MCF 10A (cell line): ENCODE data around the gene NCOA7. TPM values are rescaled to one million over a fixed set of nuclear protein-coding genes. Genes with fewer than 3 reads are reported as not detected.

Experiments used
- BruUV-seq: library from RNA; stranded (reverse); fragments of 400-500 nt; replicated peaks from 2 replicates; lab custom pipeline; 2021; lab: Mats Ljungman, UMichigan
- CTCF ChIA-PET: fragments of 300-600 bp; sonication (Branson Sonifier 250); formaldehyde crosslinking; extraction: SDS; loops from one replicate; lab custom pipeline; 2021; ENCODE audit warnings: antibody characterized with exemption, inconsistent platforms; lab: Yijun Ruan, JAX
- POLR2A ChIA-PET: fragments of 300-600, 350-650 bp; sonication (Branson Sonifier 250); formaldehyde crosslinking; extraction: SDS; loops from one replicate; lab custom pipeline; 2020; ENCODE audit warnings: antibody characterized with exemption, inconsistent platforms; lab: Yijun Ruan, JAX
- DNase-seq: peaks from one replicate; pipeline ENCODE4 v3.0.0-alpha.2; 2018; ENCODE audit not compliant: unreplicated experiment
- H3K27ac Mint-ChIP-seq: one replicate; pipeline ENCODE4 v1.8.0; 2022; ENCODE audit warnings: mild to moderate bottlenecking, low read depth, mixed read lengths; ENCODE audit not compliant: unreplicated experiment
- H3K27me3 Mint-ChIP-seq: one replicate; pipeline ENCODE4 v1.8.0; 2022; ENCODE audit warnings: mixed read lengths; ENCODE audit not compliant: insufficient read depth, unreplicated experiment
- H3K36me3 Mint-ChIP-seq: one replicate; pipeline ENCODE4 v1.8.0; 2022; ENCODE audit warnings: mild to moderate bottlenecking, moderate library complexity, mixed read lengths; ENCODE audit not compliant: insufficient read depth, unreplicated experiment
- H3K4me1 Mint-ChIP-seq: one replicate; pipeline ENCODE4 v1.8.0; 2022; ENCODE audit warnings: mixed read lengths; ENCODE audit not compliant: insufficient read depth, unreplicated experiment
- H3K4me3 Mint-ChIP-seq: one replicate; pipeline ENCODE4 v1.8.0; 2022; ENCODE audit warnings: mild to moderate bottlenecking, moderate library complexity, mixed read lengths; ENCODE audit not compliant: unreplicated experiment
- H3K9me3 Mint-ChIP-seq: one replicate; pipeline ENCODE4 v1.8.0; 2022; ENCODE audit warnings: mixed read lengths; ENCODE audit not compliant: unreplicated experiment
- intact Hi-C: fragments of 100-400 bp; cut with micrococcal nuclease; formaldehyde crosslinking; loops from 2 replicates; pipeline ENCODE4 v1.14.1; 2022
- total RNA-seq: library from RNA; stranded (reverse); gene quantifications from 2 replicates; pipeline ENCODE4 v1.2.3, GENCODE V29; 2022
- TF ChIP-seq, protein P1 (sequence below): fragments of 200-600 bp; IDR thresholded peaks from one replicate; pipeline ENCODE4 v1.8.0; 2022; ENCODE audit warnings: antibody characterized with exemption, mild to moderate bottlenecking; ENCODE audit not compliant: unreplicated experiment

The NCOA7 gene
- total RNA-seq, 1 experiment from 2014 or later = 52.3 TPM

DNA sequence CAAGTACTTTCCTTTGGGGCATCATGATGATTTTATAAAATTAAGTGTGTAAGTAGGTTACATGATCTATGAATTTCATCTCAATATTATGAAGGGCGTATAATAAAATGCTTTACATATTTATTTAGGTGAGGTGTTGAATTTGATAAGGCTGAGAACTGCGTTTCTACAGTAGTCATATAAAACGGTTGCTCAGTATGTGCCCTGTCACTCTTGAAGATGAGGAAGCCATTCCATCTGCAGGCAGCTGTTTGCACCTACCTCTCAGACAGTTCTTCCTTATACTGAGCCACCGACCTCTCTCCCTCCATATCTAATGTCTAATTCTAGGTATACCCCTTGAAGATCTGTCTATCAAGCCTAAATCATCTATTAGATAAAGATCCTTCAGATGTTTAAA lies 16.1 kb downstream of the NCOA7 start:
- Mint-ChIP-seq H3K4me3 (no peak overlapping the region), H3K4me1 (peaks cover 19% of the 10 kb centered on the region), H3K9me3 (no peaks in the 10 kb centered on the region), H3K27me3 (no peaks in the 10 kb centered on the region), H3K36me3 (peaks cover 19% of the 10 kb centered on the region), H3K27ac (no peak overlapping the region)
- POLR2A ChIA-PET = interaction anchor here (0.9 to 1.2 kb wide), 2 partner anchors 13 to 652 kb away, joined by 3 to 4 read pairs; no protein-coding TSS in a partner anchor
- BruUV-seq = no TSS peak
- intact Hi-C loops = no loop called here
- CTCF ChIA-PET = interaction anchor here (0.6 to 2.1 kb wide), 3 partner anchors 12 to 1314 kb away, joined by 3 to 5 read pairs (median 3); no protein-coding TSS in a partner anchor
- no peak for DNase-seq
- TF ChIP-seq, protein P1, sequence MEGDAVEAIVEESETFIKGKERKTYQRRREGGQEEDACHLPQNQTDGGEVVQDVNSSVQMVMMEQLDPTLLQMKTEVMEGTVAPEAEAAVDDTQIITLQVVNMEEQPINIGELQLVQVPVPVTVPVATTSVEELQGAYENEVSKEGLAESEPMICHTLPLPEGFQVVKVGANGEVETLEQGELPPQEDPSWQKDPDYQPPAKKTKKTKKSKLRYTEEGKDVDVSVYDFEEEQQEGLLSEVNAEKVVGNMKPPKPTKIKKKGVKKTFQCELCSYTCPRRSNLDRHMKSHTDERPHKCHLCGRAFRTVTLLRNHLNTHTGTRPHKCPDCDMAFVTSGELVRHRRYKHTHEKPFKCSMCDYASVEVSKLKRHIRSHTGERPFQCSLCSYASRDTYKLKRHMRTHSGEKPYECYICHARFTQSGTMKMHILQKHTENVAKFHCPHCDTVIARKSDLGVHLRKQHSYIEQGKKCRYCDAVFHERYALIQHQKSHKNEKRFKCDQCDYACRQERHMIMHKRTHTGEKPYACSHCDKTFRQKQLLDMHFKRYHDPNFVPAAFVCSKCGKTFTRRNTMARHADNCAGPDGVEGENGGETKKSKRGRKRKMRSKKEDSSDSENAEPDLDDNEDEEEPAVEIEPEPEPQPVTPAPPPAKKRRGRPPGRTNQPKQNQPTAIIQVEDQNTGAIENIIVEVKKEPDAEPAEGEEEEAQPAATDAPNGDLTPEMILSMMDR = no peak

DNA sequence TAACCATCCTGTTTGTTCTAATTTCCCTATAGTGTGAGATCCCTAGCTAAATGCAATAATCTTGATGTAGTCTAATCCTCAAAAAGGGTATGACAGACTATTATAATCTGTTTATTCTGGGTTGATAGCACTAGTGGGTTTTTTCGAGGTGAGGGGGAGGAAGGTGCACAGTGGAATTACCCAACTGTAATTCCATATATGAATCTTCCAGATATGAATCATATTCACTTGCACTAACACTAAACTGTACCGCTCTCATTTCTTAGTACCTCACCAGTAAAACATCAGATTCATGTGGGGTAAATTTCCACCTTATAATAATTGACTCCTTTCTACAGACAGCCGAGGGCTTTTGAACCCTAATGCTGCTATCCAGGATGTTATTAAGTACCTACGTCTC lies 16.5 kb downstream of the NCOA7 start:
- no peak for DNase-seq
- intact Hi-C loops = no loop called here
- Mint-ChIP-seq H3K4me3 (no peak overlapping the region), H3K36me3 (peaks cover 19% of the 10 kb centered on the region), H3K9me3 (no peaks in the 10 kb centered on the region), H3K4me1 (peaks cover 23% of the 10 kb centered on the region), H3K27me3 (no peaks in the 10 kb centered on the region), H3K27ac (no peak overlapping the region)
- TF ChIP-seq, protein P1 = no peak
- BruUV-seq = no TSS peak
- ChIA-PET POLR2A (interaction anchor here (0.9 kb wide), 1 partner anchor 652 kb away, joined by 4 read pairs; no protein-coding TSS in a partner anchor), CTCF (interaction anchor here (0.7 to 2.1 kb wide), 3 partner anchors 50 to 1313 kb away, joined by 3 to 5 read pairs (median 3); no protein-coding TSS in a partner anchor)

DNA sequence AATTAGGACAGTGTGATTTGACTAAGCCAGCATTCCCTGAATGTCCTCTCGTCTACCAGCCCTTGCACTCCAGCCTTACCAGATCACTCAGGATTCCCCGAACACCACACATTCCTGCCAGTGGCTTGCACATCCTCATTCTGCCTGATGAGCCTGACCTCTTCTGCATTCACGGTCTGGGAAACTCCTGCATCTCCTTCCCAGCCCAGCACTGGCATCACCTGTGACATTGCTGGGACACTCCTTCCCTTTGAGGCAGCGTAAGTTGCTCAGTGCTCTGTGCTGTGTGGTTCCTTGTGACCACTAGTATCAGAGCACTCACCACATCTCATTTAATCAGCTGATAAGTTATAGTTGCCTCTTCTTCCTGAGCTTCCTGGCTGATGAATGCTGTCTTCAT lies 17.3 kb downstream of the NCOA7 start:
- intact Hi-C loops = no loop called here
- Mint-ChIP-seq H3K27me3 (no peaks in the 10 kb centered on the region), H3K27ac (no peak overlapping the region), H3K4me1 (peaks cover 23% of the 10 kb centered on the region), H3K4me3 (no peak overlapping the region), H3K9me3 (no peaks in the 10 kb centered on the region), H3K36me3 (peaks cover 19% of the 10 kb centered on the region)
- BruUV-seq = no TSS peak
- DNase-seq = no peak
- TF ChIP-seq, protein P1 = no peak
- CTCF ChIA-PET = interaction anchor here (0.6 to 0.7 kb wide), 2 partner anchors 614 to 1313 kb away, joined by 3 read pairs; no protein-coding TSS in a partner anchor
- POLR2A ChIA-PET = interaction anchor here (1.3 kb wide), 1 partner anchor 14 kb away, joined by 3 read pairs; no protein-coding TSS in a partner anchor

DNA sequence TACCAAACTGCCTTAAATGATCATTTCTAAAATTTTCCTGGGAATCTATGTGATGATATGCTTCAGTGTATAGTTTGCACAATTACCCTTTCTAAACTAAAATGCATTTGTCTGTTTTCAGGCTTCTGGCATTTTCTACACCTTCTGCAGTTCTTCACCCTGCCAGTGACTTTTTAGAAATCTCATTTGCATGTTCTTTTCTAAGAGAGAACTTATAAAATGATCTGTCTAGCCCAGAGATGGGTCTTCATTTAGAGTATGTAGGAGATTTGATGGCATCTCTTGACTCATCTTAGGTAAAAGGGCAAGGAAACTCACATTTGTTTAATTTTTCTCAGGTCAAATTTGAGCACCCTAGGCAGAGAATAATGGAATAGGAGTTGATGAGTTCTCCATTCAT lies 17.8 kb downstream of the NCOA7 start:
- H3K4me1 Mint-ChIP-seq = peaks cover 24% of the 10 kb centered on the region

More for the DNA sequence above, 17.8 kb downstream of the NCOA7 start:
- Mint-ChIP-seq H3K27me3 (no peaks in the 10 kb centered on the region), H3K9me3 (no peaks in the 10 kb centered on the region), H3K36me3 (peaks cover 16% of the 10 kb centered on the region), H3K27ac (no peak overlapping the region), H3K4me3 (no peak overlapping the region)
- intact Hi-C loops = no loop called here
- BruUV-seq = no TSS peak
- TF ChIP-seq, protein P1 = no peak
- POLR2A ChIA-PET = interaction anchor here (1.3 kb wide), 1 partner anchor 14 kb away, joined by 3 read pairs; no protein-coding TSS in a partner anchor
- DNase-seq = no peak
- CTCF ChIA-PET = interaction anchor here (0.6 kb wide), 1 partner anchor 1312 kb away, joined by 3 read pairs; no protein-coding TSS in a partner anchor
